Astrocyte (in vitro differentiated cells and primary cell): Measurements from ENCODE around the gene CMYA5. TPM values are rescaled to one million over a fixed set of nuclear protein-coding genes. Genes with fewer than 3 reads are reported as not detected.

ENCODE experiments used
- DNase-seq: peaks from one replicate; pipeline ENCODE4 v3.0.0-alpha.2; 2010; ENCODE audit warnings: low read depth
- FAIRE-seq: peaks from 2 replicates; lab custom pipeline; 2011; peaks lifted over from hg19 to GRCh38; lab: Jason Lieb, UNC
- H2AFZ ChIP-seq: 2 replicates; pipeline ENCODE4 v1.6.0; 2012; ENCODE audit warnings: low read depth, low read length, inconsistent platforms
- H3K27ac ChIP-seq: 2 replicates; pipeline ENCODE4 v1.5.1; 2011; ENCODE audit warnings: low read depth, low read length, inconsistent platforms
- H3K27me3 ChIP-seq: 2 replicates; pipeline ENCODE4 v1.6.0; 2011; ENCODE audit warnings: low read length, inconsistent platforms; ENCODE audit not compliant: insufficient read depth
- H3K36me3 ChIP-seq: 2 replicates; pipeline ENCODE4 v1.5.1; 2011; ENCODE audit warnings: low read length, inconsistent platforms; ENCODE audit not compliant: insufficient read depth
- H3K4me1 ChIP-seq: 2 replicates; pipeline ENCODE4 v1.5.1; 2011; ENCODE audit warnings: low read length, inconsistent platforms; ENCODE audit not compliant: insufficient read depth
- H3K4me2 ChIP-seq: 2 replicates; pipeline ENCODE4 v1.6.0; 2012; ENCODE audit warnings: low read length, inconsistent platforms
- H3K4me3 ChIP-seq: 2 replicates; pipeline ENCODE4 v1.5.1; 2011; ENCODE audit warnings: low read depth, mild to moderate bottlenecking, low read length, inconsistent platforms; ENCODE audit not compliant: insufficient read depth
- H3K79me2 ChIP-seq: 2 replicates; pipeline ENCODE4 v1.6.0; 2012; ENCODE audit warnings: mild to moderate bottlenecking, low read length, inconsistent platforms; ENCODE audit not compliant: insufficient read depth
- H3K9ac ChIP-seq: 2 replicates; pipeline ENCODE4 v1.6.0; 2012; ENCODE audit warnings: mild to moderate bottlenecking, low read length, inconsistent platforms
- H3K9me3 ChIP-seq: 2 replicates; pipeline ENCODE4 v1.5.1; 2012; ENCODE audit warnings: low read depth, mild to moderate bottlenecking, low read length, inconsistent platforms; ENCODE audit not compliant: insufficient read depth
- H4K20me1 ChIP-seq: 2 replicates; pipeline ENCODE4 v1.6.0; 2012; ENCODE audit warnings: low read length, inconsistent platforms; ENCODE audit not compliant: insufficient read depth
- H3K27ac Mint-ChIP-seq: one replicate; pipeline ENCODE4 v1.8.0; 2021; ENCODE audit warnings: mild to moderate bottlenecking, mixed read lengths; ENCODE audit not compliant: unreplicated experiment
- H3K27me3 Mint-ChIP-seq: one replicate; pipeline ENCODE4 v1.8.0; 2021; ENCODE audit warnings: low read depth, mixed read lengths; ENCODE audit not compliant: unreplicated experiment
- H3K36me3 Mint-ChIP-seq: one replicate; pipeline ENCODE4 v1.8.0; 2021; ENCODE audit warnings: low read depth, mixed read lengths; ENCODE audit not compliant: unreplicated experiment
- H3K4me1 Mint-ChIP-seq: one replicate; pipeline ENCODE4 v1.8.0; 2021; ENCODE audit warnings: low read depth, mixed read lengths; ENCODE audit not compliant: unreplicated experiment
- H3K4me3 Mint-ChIP-seq: one replicate; pipeline ENCODE4 v1.8.0; 2021; ENCODE audit warnings: mild to moderate bottlenecking, moderate library complexity, mixed read lengths; ENCODE audit not compliant: unreplicated experiment
- H3K9me3 Mint-ChIP-seq: one replicate; pipeline ENCODE4 v1.8.0; 2021; ENCODE audit warnings: mild to moderate bottlenecking, mixed read lengths; ENCODE audit not compliant: unreplicated experiment
- EZH2 ChIP-seq: IDR thresholded peaks from 2 replicates; pipeline ENCODE4 v1.6.1; 2012; ENCODE audit warnings: mild to moderate bottlenecking, low read length, inconsistent platforms; ENCODE audit not compliant: insufficient read depth
- total RNA-seq: library from RNA; stranded (reverse); gene quantifications from 2 replicates; pipeline ENCODE4 v1.2.1, GENCODE V29; 2021
- TF ChIP-seq, protein P1 (sequence below): IDR thresholded peaks from 2 replicates; pipeline ENCODE4 v1.5.1; 2011; ENCODE audit warnings: low read depth, mild to moderate bottlenecking, inconsistent platforms, low read length, moderate library complexity; ENCODE audit not compliant: insufficient read depth

The CMYA5 gene
- total RNA-seq, 1 donor from 2014 or later: 1.2 TPM

DNA sequence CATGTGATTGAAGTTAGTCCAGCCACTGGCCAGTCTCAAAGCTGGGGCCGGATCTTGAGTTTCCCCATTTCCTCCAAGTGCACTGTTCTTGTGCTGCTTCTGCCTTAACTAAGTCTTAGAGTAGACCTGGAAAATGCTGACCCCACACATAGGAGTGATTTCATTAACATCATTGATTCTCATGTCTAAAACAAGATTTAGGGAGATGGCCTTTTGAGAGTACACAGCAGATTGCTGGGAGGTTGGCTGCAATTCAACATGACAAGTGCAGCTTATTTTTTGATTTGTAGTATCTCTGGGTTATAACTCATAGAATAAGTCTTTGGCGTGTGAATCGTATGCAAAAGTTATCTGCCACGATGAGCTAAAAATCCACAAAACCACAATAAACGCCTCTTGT is 131.0 kb downstream of the CMYA5 start:
- no peaks in the 10 kb centered on the region for H3K4me1 Mint-ChIP-seq
- TF ChIP-seq EZH2: no peak
- TF ChIP-seq, protein P1, sequence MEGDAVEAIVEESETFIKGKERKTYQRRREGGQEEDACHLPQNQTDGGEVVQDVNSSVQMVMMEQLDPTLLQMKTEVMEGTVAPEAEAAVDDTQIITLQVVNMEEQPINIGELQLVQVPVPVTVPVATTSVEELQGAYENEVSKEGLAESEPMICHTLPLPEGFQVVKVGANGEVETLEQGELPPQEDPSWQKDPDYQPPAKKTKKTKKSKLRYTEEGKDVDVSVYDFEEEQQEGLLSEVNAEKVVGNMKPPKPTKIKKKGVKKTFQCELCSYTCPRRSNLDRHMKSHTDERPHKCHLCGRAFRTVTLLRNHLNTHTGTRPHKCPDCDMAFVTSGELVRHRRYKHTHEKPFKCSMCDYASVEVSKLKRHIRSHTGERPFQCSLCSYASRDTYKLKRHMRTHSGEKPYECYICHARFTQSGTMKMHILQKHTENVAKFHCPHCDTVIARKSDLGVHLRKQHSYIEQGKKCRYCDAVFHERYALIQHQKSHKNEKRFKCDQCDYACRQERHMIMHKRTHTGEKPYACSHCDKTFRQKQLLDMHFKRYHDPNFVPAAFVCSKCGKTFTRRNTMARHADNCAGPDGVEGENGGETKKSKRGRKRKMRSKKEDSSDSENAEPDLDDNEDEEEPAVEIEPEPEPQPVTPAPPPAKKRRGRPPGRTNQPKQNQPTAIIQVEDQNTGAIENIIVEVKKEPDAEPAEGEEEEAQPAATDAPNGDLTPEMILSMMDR: no peak
- no peak for DNase-seq
- H3K27me3 Mint-ChIP-seq: peaks cover 2% of the 10 kb centered on the region
- H3K9me3 ChIP-seq: no peaks in the 10 kb centered on the region
- H3K27me3 ChIP-seq: no peaks in the 10 kb centered on the region
- H2AFZ ChIP-seq: no peak overlapping the region
- H3K4me2 ChIP-seq: no peak overlapping the region
- H3K27ac ChIP-seq: no peak overlapping the region
- H3K36me3 Mint-ChIP-seq: no peaks in the 10 kb centered on the region
- no peaks in the 10 kb centered on the region for H3K36me3 ChIP-seq
- H3K79me2 ChIP-seq: no peaks in the 10 kb centered on the region
- H3K27ac Mint-ChIP-seq: no peak overlapping the region
- no peaks in the 10 kb centered on the region for H3K4me1 ChIP-seq
- H3K9me3 Mint-ChIP-seq: peaks cover 2% of the 10 kb centered on the region
- FAIRE-seq: no peak
- H3K4me3 ChIP-seq: no peak overlapping the region
- no peaks in the 10 kb centered on the region for H4K20me1 ChIP-seq
- no peak overlapping the region for H3K4me3 Mint-ChIP-seq
- H3K9ac ChIP-seq: no peak overlapping the region

DNA sequence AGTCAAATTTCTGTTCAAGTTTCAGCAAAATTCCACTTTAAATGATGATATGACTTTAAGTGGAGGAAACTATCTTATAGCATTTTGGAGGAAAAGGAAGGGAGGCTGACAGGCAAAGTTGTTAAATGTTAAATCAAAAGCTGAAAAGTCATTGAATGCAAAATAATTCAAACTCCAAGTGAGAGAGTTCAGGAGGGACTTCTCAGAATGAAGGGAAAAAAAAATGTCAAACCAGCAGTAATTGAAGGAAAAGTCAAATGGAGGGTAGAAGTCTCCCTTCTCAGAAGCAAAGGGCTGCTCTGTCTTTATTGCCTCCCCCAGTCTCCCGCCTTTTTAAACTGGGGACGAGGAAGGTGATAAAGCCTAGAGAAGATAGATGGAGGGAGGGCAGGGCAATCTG is 134.8 kb downstream of the CMYA5 start:
- H3K79me2 ChIP-seq: no peaks in the 10 kb centered on the region
- no peak overlapping the region for H3K4me2 ChIP-seq
- H3K9me3 Mint-ChIP-seq: peaks cover 2% of the 10 kb centered on the region
- no peak overlapping the region for H3K27ac ChIP-seq
- no peaks in the 10 kb centered on the region for H3K4me1 ChIP-seq
- FAIRE-seq: no peak
- H3K4me3 Mint-ChIP-seq: no peak overlapping the region
- no peak for TF ChIP-seq EZH2
- TF ChIP-seq, protein P1: no peak
- H3K9me3 ChIP-seq: no peaks in the 10 kb centered on the region
- H3K4me3 ChIP-seq: no peak overlapping the region
- H3K36me3 ChIP-seq: no peaks in the 10 kb centered on the region
- H4K20me1 ChIP-seq: no peaks in the 10 kb centered on the region
- H3K27ac Mint-ChIP-seq: no peak overlapping the region
- peaks cover 1% of the 10 kb centered on the region for H3K36me3 Mint-ChIP-seq
- no peak overlapping the region for H3K9ac ChIP-seq
- no peak overlapping the region for H2AFZ ChIP-seq
- peaks cover 10% of the 10 kb centered on the region for H3K27me3 Mint-ChIP-seq
- no peaks in the 10 kb centered on the region for H3K4me1 Mint-ChIP-seq
- H3K27me3 ChIP-seq: no peaks in the 10 kb centered on the region
- DNase-seq: no peak

DNA sequence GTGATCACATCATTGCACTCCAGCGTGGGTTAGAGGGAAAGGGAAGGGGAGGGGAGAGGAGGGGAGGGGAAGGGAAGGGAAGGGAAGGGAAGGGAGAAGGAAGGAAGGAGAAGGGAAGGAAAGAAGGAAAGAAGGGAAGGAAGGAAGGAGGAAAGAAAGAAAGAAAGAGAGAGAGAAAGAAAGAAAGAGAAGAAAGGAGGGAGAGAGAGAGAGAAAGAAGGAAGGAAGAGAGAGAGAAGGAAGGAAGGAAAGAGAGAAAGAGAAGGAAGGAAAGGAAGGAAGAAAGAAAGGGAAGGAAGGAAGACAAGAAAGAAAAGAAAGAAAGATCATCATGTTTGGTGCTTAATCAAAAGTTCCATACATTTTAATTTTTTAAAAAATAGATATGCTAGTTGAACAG is 136.2 kb downstream of the CMYA5 start:
- no peak overlapping the region for H3K27ac ChIP-seq
- no peak overlapping the region for H3K9ac ChIP-seq
- H4K20me1 ChIP-seq: no peaks in the 10 kb centered on the region
- Mint-ChIP-seq H3K4me1 (no peaks in the 10 kb centered on the region), H3K36me3 (peaks cover 1% of the 10 kb centered on the region), H3K27me3 (peaks cover 10% of the 10 kb centered on the region), H3K9me3 (peaks cover 2% of the 10 kb centered on the region), H3K27ac (no peak overlapping the region), H3K4me3 (no peak overlapping the region)
- H3K4me2 ChIP-seq: no peak overlapping the region
- TF ChIP-seq EZH2: no peak
- TF ChIP-seq, protein P1: no peak
- no peak overlapping the region for H2AFZ ChIP-seq
- no peaks in the 10 kb centered on the region for H3K27me3 ChIP-seq
- H3K36me3 ChIP-seq: no peaks in the 10 kb centered on the region
- H3K4me1 ChIP-seq: no peaks in the 10 kb centered on the region
- DNase-seq (no peak), FAIRE-seq (no peak)
- no peaks in the 10 kb centered on the region for H3K79me2 ChIP-seq
- H3K9me3 ChIP-seq: no peaks in the 10 kb centered on the region
- H3K4me3 ChIP-seq: no peak overlapping the region
